ENCODE results near the gene LAMB1. TPM values are rescaled to one million over a fixed set of nuclear protein-coding genes. Genes with fewer than 3 reads are reported as not detected.
A peak's percentile ranks its signal among the peaks of the same experiment; 100 is the strongest.

LAMB1 gene
- total RNA-seq, 4 donors from 2014 or later = 87.9 to 322 (median 200) TPM

DNA sequence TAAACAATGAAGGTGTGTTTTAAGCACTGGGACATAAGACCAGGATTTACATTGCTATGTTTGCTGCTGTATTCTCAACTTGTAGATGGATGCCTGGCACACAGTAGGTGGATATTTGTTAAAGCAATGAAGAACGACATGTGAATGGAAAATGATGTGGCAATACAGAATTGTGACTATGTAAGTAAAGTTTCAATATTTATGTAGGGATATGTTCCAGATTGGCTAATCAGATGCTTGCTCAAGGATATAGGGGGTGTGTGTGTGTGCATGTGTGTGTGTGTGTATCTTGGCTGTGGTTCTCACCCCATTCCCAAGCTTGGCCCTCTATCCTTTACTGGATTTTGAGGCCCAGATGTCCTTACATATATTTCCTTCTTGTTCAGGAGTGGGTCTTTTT lies 42.7 kb upstream of the LAMB1 start:
- H3K4me1 ChIP-seq = no peaks in the 10 kb centered on the region
- no peak for TF ChIP-seq POLR2A (IDR thresholded peaks at IDR 0.05)
- TF ChIP-seq, protein P1, sequence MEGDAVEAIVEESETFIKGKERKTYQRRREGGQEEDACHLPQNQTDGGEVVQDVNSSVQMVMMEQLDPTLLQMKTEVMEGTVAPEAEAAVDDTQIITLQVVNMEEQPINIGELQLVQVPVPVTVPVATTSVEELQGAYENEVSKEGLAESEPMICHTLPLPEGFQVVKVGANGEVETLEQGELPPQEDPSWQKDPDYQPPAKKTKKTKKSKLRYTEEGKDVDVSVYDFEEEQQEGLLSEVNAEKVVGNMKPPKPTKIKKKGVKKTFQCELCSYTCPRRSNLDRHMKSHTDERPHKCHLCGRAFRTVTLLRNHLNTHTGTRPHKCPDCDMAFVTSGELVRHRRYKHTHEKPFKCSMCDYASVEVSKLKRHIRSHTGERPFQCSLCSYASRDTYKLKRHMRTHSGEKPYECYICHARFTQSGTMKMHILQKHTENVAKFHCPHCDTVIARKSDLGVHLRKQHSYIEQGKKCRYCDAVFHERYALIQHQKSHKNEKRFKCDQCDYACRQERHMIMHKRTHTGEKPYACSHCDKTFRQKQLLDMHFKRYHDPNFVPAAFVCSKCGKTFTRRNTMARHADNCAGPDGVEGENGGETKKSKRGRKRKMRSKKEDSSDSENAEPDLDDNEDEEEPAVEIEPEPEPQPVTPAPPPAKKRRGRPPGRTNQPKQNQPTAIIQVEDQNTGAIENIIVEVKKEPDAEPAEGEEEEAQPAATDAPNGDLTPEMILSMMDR (IDR thresholded peaks at IDR 0.05) = no peak
- intact Hi-C loops (cut with DNase I; ENCODE audit: low total_unique reads) = no loop called here
- H3K9me3 ChIP-seq = no peaks in the 10 kb centered on the region
- no peak for DNase-seq
- no peak overlapping the region for H3K4me3 ChIP-seq
- H3K27ac ChIP-seq = peak overlapping the region in 1 of 2 donors; percentile 58
- H3K36me3 ChIP-seq = no peaks in the 10 kb centered on the region
- no peaks in the 10 kb centered on the region for H3K27me3 ChIP-seq

DNA sequence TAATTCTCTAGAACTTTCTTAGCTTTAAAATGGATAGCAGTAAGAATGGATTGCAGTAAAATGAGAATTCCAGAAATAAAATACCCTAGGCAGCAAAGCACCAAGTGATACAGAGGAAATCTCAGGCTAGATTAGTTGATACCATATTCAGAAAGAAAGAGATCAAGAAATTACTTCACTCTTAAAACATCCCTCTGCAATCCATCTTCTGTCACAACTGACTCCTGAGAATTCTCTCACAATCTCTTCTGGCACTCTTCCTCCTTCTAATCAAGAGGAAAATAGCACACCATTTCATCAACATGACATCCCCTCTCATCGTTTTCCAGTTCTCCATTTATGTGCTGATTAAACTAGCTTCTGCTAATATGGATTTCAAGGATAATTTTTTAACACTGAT lies 42.2 kb upstream of the LAMB1 start:
- no peaks in the 10 kb centered on the region for H3K9me3 ChIP-seq
- H3K4me3 ChIP-seq = no peak overlapping the region
- TF ChIP-seq, protein P1 (IDR thresholded peaks at IDR 0.05) = no peak
- no peak for TF ChIP-seq POLR2A (IDR thresholded peaks at IDR 0.05)
- no peaks in the 10 kb centered on the region for H3K36me3 ChIP-seq
- no peak for DNase-seq
- H3K27ac ChIP-seq = peak overlapping the region; percentile 58 to 61
- no peaks in the 10 kb centered on the region for H3K27me3 ChIP-seq
- H3K4me1 ChIP-seq = no peaks in the 10 kb centered on the region
- intact Hi-C loops (cut with DNase I; ENCODE audit: low total_unique reads) = no loop called here

DNA sequence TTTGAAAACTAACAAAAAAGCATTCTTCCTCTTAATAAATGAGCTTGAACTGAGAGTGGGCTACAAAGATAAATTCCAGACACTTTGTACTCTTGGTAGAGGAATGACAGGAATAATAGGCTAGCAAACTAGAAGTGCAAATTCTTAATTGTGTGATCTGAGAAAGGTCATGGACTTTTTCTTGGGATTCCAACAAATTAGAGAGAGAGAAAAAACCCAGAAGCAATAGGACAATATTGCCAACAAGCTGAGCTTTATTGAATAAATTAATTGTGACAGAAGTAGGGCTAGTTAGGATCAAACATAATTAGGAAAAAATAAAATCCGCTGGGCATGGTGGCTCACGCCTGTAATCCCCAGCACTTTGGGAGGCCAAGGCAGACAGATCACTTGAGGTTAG lies 41.4 kb upstream of the LAMB1 start:
- DNase-seq = no peak
- no peaks in the 10 kb centered on the region for H3K4me1 ChIP-seq
- no peaks in the 10 kb centered on the region for H3K36me3 ChIP-seq
- H3K27ac ChIP-seq = peak overlapping the region; percentile 58 to 61
- TF ChIP-seq, protein P1 (IDR thresholded peaks at IDR 0.05) = no peak
- no peak for TF ChIP-seq POLR2A (IDR thresholded peaks at IDR 0.05)
- H3K27me3 ChIP-seq = no peaks in the 10 kb centered on the region
- H3K9me3 ChIP-seq = no peaks in the 10 kb centered on the region
- intact Hi-C loops (cut with DNase I; ENCODE audit: low total_unique reads) = no loop called here
- H3K4me3 ChIP-seq = no peak overlapping the region

DNA sequence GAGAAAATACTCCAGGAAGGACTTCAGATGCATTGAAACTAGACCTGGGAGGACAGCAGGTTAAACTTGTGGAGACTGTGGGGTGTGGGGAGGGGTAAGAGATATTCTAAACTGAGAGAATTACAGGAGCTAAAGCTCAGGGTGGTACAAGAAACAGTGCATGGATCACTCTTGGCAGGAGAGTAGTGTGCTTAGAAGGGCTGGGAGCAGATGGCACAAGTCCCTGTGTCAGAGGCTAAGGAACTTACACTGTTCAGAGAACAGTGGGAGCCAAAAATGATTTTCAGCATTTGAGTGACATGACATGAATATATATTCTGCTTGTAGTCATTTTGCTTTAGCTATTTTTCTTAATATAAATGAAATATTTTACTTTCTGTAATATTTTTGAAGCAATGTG lies 36.0 kb upstream of the LAMB1 start:
- intact Hi-C loops (cut with DNase I; ENCODE audit: low total_unique reads) = no loop called here
- no peak overlapping the region for H3K4me3 ChIP-seq
- no peak for TF ChIP-seq POLR2A (IDR thresholded peaks at IDR 0.05)
- TF ChIP-seq, protein P1 (IDR thresholded peaks at IDR 0.05) = no peak
- no peaks in the 10 kb centered on the region for H3K27me3 ChIP-seq
- no peaks in the 10 kb centered on the region for H3K9me3 ChIP-seq
- H3K36me3 ChIP-seq = no peaks in the 10 kb centered on the region
- no peak for DNase-seq
- H3K4me1 ChIP-seq = no peaks in the 10 kb centered on the region
- no peak overlapping the region for H3K27ac ChIP-seq

DNA sequence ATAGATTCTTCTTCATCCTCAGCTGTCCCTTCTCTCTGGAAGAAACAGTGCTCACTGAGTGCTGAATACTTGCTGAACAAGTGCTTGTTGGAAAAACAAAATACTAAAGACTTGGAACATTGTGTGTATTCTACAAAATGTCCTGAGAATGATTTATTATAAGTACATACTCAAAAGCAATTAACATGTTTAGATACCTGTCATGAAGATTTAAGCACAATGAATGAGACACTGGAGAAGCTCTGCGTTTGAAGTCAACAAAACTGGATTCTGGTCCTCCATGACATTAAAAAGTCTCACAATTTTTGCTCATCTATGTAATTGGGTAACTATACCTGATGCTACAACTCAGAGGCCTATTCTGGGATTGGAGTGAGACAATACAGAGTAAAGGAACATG lies 34.8 kb upstream of the LAMB1 start:
- intact Hi-C loops (cut with DNase I; ENCODE audit: low total_unique reads) = no loop called here
- H3K27me3 ChIP-seq = no peaks in the 10 kb centered on the region
- no peaks in the 10 kb centered on the region for H3K9me3 ChIP-seq
- H3K27ac ChIP-seq = no peak overlapping the region
- TF ChIP-seq POLR2A (IDR thresholded peaks at IDR 0.05) = no peak
- no peak for DNase-seq
- no peaks in the 10 kb centered on the region for H3K36me3 ChIP-seq
- H3K4me1 ChIP-seq = no peaks in the 10 kb centered on the region
- no peak overlapping the region for H3K4me3 ChIP-seq

DNA sequence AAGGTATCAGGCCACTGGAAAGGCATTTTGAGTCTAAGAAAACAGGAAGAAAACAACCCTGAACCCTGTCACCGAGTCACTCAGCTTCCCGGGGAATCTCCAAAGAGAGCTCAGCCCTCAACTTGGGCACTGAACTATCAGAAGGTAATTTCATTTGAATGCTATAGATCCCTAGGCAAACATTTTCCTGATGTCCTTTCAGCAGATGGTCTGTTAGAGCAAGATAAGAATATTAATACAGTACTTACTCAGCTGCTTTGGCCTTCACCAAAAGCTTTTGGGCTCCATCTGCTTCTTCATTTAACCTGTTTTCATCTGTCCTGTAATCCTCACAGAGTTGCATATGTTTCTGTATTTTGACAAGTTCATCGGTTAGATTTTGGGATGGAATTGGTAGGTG lies 34.2 kb upstream of the LAMB1 start:
- no peaks in the 10 kb centered on the region for H3K4me1 ChIP-seq
- no peaks in the 10 kb centered on the region for H3K9me3 ChIP-seq
- H3K36me3 ChIP-seq = no peaks in the 10 kb centered on the region
- intact Hi-C loops (cut with DNase I; ENCODE audit: low total_unique reads) = no loop called here
- H3K27ac ChIP-seq = no peak overlapping the region
- TF ChIP-seq, protein P1 (IDR thresholded peaks at IDR 0.05) = no peak
- TF ChIP-seq POLR2A (IDR thresholded peaks at IDR 0.05) = no peak
- no peak overlapping the region for H3K4me3 ChIP-seq
- H3K27me3 ChIP-seq = no peaks in the 10 kb centered on the region
- DNase-seq = no peak
